ENCODE data around the gene COLGALT1.
"Not testable (repeated sequence)": the region's sequence is repeated elsewhere in the genome, so short reads cannot be mapped to it uniquely, and the experiment has no call there.

The COLGALT1 gene

GRCh38 chr19:17512574-17512939 is 42.9 kb upstream of the COLGALT1 start:
- H3K4me1 ChIP-seq, result peaks cover 9% of the 10 kb centered on the region
- peak overlapping the region; percentile 98 for H3K27ac ChIP-seq
- TF ChIP-seq CTCF (IDR thresholded peaks at IDR 0.05), result no peak
- peaks cover 6% of the 10 kb centered on the region for H3K79me2 ChIP-seq
- H3K36me3 ChIP-seq (ENCODE audit: control insufficient read depth, insufficient read depth, low read length), result no peaks in the 10 kb centered on the region
- no peak overlapping the region for H3K9ac ChIP-seq
- H3K4me2 ChIP-seq (ENCODE audit: low read length), result peak overlapping the region; percentile 99
- peak overlapping the region; percentile 73 for H2AFZ ChIP-seq
- H3K4me3 ChIP-seq (ENCODE audit: low read depth, low read length), result peak overlapping the region; percentile 100
- no peaks in the 10 kb centered on the region for H3K27me3 ChIP-seq (ENCODE audit: control insufficient read depth, insufficient read depth, low read length)
- no peaks in the 10 kb centered on the region for H3K9me3 ChIP-seq (ENCODE audit: control insufficient read depth, low read length)

DNA sequence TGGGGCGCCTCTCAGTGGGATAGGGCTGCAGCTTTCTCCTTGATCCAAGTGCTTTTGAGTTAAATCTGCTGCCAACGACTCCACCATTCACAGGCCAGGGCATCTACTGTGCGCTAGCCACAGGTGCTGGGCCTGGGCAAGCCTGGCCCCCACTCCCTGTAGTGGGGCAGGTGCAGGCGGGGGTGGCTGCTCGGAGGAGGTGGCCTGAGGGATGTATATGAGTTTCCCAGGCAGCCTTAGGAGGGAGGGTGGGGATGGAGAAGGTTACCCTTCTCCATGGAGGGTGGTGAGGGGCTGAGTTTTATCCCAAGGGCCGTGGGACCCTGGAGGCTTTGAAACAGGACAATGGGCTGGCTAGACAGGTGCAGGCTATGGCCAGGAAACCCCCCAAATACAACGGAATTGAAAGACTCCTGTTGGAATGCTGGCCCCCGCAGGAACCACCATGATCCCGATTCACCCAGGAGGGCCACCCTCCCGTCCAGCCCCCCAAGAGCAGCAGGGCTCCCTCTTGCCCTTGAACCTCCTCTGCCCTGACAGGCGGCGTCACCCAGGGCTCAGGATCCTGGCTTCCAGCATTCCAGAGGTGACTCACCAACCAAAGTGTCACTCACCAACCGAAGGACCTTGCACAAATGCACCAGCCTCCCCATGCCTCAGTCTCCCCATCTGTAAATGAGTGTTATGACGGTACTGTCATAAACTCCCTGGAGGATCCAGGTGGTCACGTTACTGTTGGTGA is 39.9 kb upstream of the COLGALT1 start:
- Histone ChIP-seq H3K27me3 (ENCODE audit: control insufficient read depth, insufficient read depth, low read length) (no peaks in the 10 kb centered on the region), H3K27ac (no peak overlapping the region), H3K4me1 (peaks cover 2% of the 10 kb centered on the region), H3K9ac (no peak overlapping the region), H3K4me3 (ENCODE audit: low read depth, low read length) (no peak overlapping the region), H2AFZ (no peak overlapping the region), H3K36me3 (ENCODE audit: control insufficient read depth, insufficient read depth, low read length) (no peaks in the 10 kb centered on the region), H3K4me2 (ENCODE audit: low read length) (no peak overlapping the region), H3K9me3 (ENCODE audit: control insufficient read depth, low read length) (no peaks in the 10 kb centered on the region), H3K79me2 (peaks cover 1% of the 10 kb centered on the region)
- no peak for TF ChIP-seq CTCF (IDR thresholded peaks at IDR 0.05)

DNA sequence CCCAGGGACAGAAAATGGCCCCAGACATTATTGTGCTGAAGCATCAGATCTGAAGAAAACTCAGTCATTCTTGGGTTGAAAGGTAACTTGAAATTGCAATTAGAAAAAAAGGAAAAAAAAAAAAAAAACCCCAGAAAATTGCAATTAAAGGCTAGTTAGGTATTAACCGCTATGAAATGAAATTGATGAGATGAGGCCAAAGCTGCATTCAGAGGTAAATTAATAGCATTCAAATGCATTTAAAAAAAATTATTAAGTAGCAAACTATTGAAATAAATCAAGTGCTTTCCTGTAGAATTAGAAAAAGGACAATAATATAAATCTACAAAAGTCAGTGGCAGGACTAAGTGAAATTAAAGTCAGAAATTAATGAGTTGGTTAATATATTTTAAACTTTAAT is 37.6 kb upstream of the COLGALT1 start:
- no peak overlapping the region for H3K27ac ChIP-seq

DNA sequence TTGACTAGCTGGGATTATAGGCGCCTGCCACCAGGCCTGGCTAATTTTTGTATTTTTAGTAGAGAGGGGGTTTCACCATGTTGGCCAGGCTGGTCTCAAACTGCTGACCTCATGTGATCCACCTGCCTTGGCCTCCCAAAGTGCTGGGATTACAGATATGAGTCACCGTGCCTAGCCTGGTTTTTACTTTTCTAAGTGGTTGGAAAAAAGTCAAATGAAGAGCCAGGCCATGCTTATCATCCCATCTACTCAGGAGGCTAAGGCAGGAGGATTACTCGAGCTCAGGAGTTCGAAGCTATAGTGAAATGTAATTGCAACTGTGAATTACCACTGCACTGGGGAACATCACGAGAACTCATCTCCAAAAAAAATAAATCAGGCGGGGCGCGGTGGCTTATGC is 36.8 kb upstream of the COLGALT1 start:
- not testable (repeated sequence) for H3K36me3 ChIP-seq (ENCODE audit: control insufficient read depth, insufficient read depth, low read length); H2AFZ ChIP-seq; H3K4me2 ChIP-seq (ENCODE audit: low read length); H3K4me3 ChIP-seq (ENCODE audit: low read depth, low read length); H3K27me3 ChIP-seq (ENCODE audit: control insufficient read depth, insufficient read depth, low read length); H3K4me1 ChIP-seq; H3K9me3 ChIP-seq (ENCODE audit: control insufficient read depth, low read length); H3K9ac ChIP-seq; H3K27ac ChIP-seq; H3K79me2 ChIP-seq

More for the DNA sequence above, 37.6 kb upstream of the COLGALT1 start:
- Histone ChIP-seq H3K4me2 (ENCODE audit: low read length) (no peak overlapping the region), H3K4me3 (ENCODE audit: low read depth, low read length) (no peak overlapping the region), H3K79me2 (no peaks in the 10 kb centered on the region), H3K9ac (no peak overlapping the region), H3K9me3 (ENCODE audit: control insufficient read depth, low read length) (no peaks in the 10 kb centered on the region), H3K27me3 (ENCODE audit: control insufficient read depth, insufficient read depth, low read length) (no peaks in the 10 kb centered on the region), H3K4me1 (no peaks in the 10 kb centered on the region), H3K36me3 (ENCODE audit: control insufficient read depth, insufficient read depth, low read length) (no peaks in the 10 kb centered on the region), H2AFZ (no peak overlapping the region)
- no peak for TF ChIP-seq CTCF (IDR thresholded peaks at IDR 0.05)

DNA sequence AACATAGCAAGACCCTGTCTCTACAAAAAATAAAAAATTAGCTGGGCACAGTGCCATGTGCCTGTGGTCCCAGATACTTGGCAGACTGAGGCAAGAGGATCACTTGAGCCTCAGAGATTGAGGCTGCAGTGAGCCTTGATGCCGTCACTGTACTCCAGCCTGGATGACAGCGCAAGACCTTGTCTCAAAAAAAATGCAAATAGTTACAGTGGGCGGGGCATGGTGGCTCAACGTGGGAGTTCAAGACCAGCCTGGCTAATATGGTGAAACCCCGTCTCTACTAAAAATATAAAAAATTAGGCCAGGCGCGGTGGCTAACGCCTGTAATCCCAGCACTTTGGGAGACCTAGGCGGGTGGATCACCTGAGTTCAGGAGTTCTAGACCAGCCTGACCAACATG is 35.5 kb upstream of the COLGALT1 start:
- Histone ChIP-seq H3K36me3 (ENCODE audit: control insufficient read depth, insufficient read depth, low read length) (no peaks in the 10 kb centered on the region), H3K4me3 (ENCODE audit: low read depth, low read length) (no peak overlapping the region), H3K4me2 (ENCODE audit: low read length) (no peak overlapping the region), H2AFZ (no peak overlapping the region), H3K27me3 (ENCODE audit: control insufficient read depth, insufficient read depth, low read length) (no peaks in the 10 kb centered on the region), H3K4me1 (no peaks in the 10 kb centered on the region), H3K9me3 (ENCODE audit: control insufficient read depth, low read length) (no peaks in the 10 kb centered on the region), H3K9ac (no peak overlapping the region), H3K27ac (no peak overlapping the region), H3K79me2 (no peaks in the 10 kb centered on the region)
- TF ChIP-seq CTCF (IDR thresholded peaks at IDR 0.05), result no peak

Measured in parathyroid adenoma (tissue), 2 donors.